ENCODE results near the gene LRIT3. TPM values are rescaled to one million over a fixed set of nuclear protein-coding genes. Genes with fewer than 3 reads are reported as not detected.
"Not testable (repeated sequence)": the region's sequence is repeated elsewhere in the genome, so short reads cannot be mapped to it uniquely, and the experiment has no call there.

LRIT3 gene
- total and polyA plus RNA-seq, 2 donors: 0.09 to 0.59 TPM

DNA sequence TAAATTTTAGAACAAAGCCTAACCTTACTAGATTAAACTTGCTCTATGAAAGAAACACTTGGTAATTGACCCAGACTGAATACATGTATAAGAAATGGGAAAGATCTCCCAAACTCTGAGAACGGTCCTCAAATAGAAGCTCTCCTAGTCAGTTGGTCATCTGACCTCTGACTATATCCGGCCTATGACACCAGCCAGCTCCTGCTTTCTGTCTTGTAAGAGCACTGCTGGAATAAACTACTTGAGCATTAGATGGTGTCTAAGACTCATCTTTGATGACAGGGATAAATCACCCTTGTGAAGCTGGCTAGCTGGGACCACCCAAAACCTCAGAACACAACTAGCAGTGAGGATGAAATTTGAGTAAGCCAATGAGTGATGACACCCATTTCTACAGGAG is 24.2 kb downstream of the LRIT3 start:
- no peak for DNase-seq (ENCODE audit: low read depth in 6 of 9, low spot score in 9 of 9)
- H3K4me1 ChIP-seq (ENCODE audit: control insufficient read depth in 2 of 2, insufficient read depth in 2 of 2, low read length in 2 of 2): peaks cover 0 to 5% of the 10 kb centered on the region in 2 donors
- no peaks in the 10 kb centered on the region for H3K36me3 ChIP-seq (ENCODE audit: control insufficient read depth in 2 of 2, insufficient read depth in 2 of 2, low read length in 1 of 2)
- H3K9me3 ChIP-seq (ENCODE audit: control insufficient read depth in 2 of 2, insufficient read depth in 1 of 2, low read length in 1 of 2): no peaks in the 10 kb centered on the region
- no peak overlapping the region for H3K27ac ChIP-seq (ENCODE audit: low read depth in 1 of 2, low read length in 1 of 2)
- no peaks in the 10 kb centered on the region for H3K27me3 ChIP-seq (ENCODE audit: control insufficient read depth in 2 of 2, insufficient read depth in 1 of 2, low read length in 1 of 2)
- H3K4me3 ChIP-seq (ENCODE audit: low read length in 2 of 2): no peak overlapping the region
- WGBS: 98% methylated on average over 2 of the region's 2 CpGs

DNA sequence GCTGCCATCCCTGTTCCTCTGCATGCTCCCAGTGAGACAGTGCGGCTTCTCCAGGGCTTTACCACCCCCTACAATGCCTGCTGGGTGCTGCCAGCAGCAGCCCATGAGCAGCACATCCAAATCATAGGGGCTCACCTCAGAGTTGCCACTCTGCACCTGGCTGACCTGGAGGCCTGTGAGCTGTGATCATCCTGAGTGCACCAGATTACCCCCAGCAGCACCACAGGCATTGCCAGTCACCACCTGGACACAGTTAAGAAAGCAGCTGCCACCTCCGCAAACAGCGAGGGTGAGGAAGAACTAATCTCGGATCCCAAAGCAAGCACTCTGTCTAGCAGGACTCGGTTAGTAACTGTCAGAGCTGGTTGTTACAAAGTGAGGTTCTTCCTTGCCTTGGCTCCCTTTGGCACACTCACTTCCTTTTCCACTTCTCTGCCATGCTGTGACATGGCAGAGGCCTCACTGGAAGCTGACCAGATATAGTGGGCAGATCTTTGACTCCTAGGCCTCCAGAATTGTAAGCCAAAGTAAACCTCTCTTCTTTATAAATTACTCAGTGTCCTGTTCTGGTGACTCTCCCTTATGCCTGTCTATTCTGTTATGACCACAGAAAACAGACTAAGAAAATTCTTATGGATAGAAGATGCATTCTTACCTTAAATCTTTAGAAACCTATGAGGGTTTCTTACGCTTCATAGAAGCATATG is 25.2 kb downstream of the LRIT3 start:
- Histone ChIP-seq H3K27ac (ENCODE audit: low read depth in 1 of 2, low read length in 1 of 2) (no peak overlapping the region), H3K36me3 (ENCODE audit: control insufficient read depth in 2 of 2, insufficient read depth in 2 of 2, low read length in 1 of 2) (no peaks in the 10 kb centered on the region), H3K4me1 (ENCODE audit: control insufficient read depth in 2 of 2, insufficient read depth in 2 of 2, low read length in 2 of 2) (peaks cover 0 to 5% of the 10 kb centered on the region in 2 donors), H3K27me3 (ENCODE audit: control insufficient read depth in 2 of 2, insufficient read depth in 1 of 2, low read length in 1 of 2) (no peaks in the 10 kb centered on the region), H3K9me3 (ENCODE audit: control insufficient read depth in 2 of 2, insufficient read depth in 1 of 2, low read length in 1 of 2) (no peaks in the 10 kb centered on the region), H3K4me3 (ENCODE audit: low read length in 2 of 2) (no peak overlapping the region)
- DNase-seq (ENCODE audit: low read depth in 6 of 9, low spot score in 9 of 9): no peak
- WGBS: 98% methylated on average over 6 of the region's 6 CpGs

DNA sequence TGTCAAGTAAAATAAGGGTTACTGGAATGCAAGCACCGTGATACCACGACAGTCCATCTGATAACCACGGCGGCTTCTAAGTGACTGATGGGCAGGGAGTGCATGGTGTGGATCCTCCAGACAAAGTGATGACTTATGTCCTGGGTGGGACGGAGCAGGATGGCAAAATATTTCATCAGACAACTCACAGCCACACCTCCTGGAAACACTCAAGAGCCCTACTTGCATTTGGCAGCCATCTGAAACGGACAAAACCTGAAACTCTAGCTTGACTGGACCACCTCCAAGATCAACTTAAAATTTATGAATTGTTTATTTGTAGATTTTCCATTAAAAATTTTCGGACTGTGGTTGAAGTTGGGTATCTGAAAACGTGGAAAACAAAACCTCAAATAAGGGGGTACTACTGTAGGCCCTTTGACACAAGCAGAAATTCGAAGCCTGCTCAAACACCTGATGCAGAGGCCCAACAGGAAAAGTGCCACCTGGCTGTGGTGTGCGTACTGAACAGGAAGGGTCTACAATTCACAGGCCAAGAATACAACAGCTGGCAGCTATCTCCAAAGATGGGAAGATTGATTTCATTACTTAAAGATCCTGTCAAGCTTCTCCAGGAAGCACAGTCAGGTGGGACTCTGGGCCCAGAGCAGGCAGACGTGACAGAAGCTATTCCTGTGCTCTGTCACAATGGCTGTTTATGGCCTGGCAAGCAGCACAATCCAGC is 26.0 kb downstream of the LRIT3 start:
- Histone ChIP-seq H3K27me3 (ENCODE audit: control insufficient read depth in 2 of 2, insufficient read depth in 1 of 2, low read length in 1 of 2) (no peaks in the 10 kb centered on the region), H3K4me3 (ENCODE audit: low read length in 2 of 2) (no peak overlapping the region), H3K9me3 (ENCODE audit: control insufficient read depth in 2 of 2, insufficient read depth in 1 of 2, low read length in 1 of 2) (no peaks in the 10 kb centered on the region), H3K4me1 (ENCODE audit: control insufficient read depth in 2 of 2, insufficient read depth in 2 of 2, low read length in 2 of 2) (peaks cover 0 to 5% of the 10 kb centered on the region in 2 donors), H3K36me3 (ENCODE audit: control insufficient read depth in 2 of 2, insufficient read depth in 2 of 2, low read length in 1 of 2) (no peaks in the 10 kb centered on the region), H3K27ac (ENCODE audit: low read depth in 1 of 2, low read length in 1 of 2) (no peak overlapping the region)
- 81% methylated on average over 11 of the region's 11 CpGs for WGBS
- DNase-seq (ENCODE audit: low read depth in 6 of 9, low spot score in 9 of 9): no peak

DNA sequence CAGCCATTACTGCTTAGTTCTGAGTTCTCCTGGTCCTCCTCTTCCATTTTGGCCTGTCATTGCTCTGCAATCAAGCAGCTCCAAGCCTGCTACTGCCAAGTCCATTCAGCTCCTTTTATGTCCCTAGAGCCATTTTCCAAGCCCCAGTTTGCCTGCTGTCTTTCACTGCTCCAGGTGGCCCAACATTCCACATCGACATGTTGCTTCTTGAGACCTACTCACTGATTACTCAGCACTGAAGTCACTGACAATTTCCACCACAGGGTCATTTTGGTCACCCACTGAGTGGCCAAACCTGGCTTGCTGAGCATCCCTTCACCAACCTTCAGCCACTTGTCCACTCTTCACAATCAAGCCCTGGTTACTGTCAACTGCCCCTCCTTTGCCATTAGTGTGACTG is 27.2 kb downstream of the LRIT3 start:
- no peak for DNase-seq (ENCODE audit: low read depth in 6 of 9, low spot score in 9 of 9)
- Histone ChIP-seq H3K9me3 (ENCODE audit: control insufficient read depth in 2 of 2, insufficient read depth in 1 of 2, low read length in 1 of 2) (no peaks in the 10 kb centered on the region), H3K4me1 (ENCODE audit: control insufficient read depth in 2 of 2, insufficient read depth in 2 of 2, low read length in 2 of 2) (peaks cover 0 to 5% of the 10 kb centered on the region in 2 donors), H3K4me3 (ENCODE audit: low read length in 2 of 2) (no peak overlapping the region), H3K27ac (ENCODE audit: low read depth in 1 of 2, low read length in 1 of 2) (no peak overlapping the region), H3K36me3 (ENCODE audit: control insufficient read depth in 2 of 2, insufficient read depth in 2 of 2, low read length in 1 of 2) (no peaks in the 10 kb centered on the region), H3K27me3 (ENCODE audit: control insufficient read depth in 2 of 2, insufficient read depth in 1 of 2, low read length in 1 of 2) (no peaks in the 10 kb centered on the region)
- WGBS: 98% methylated on average over 1 of the region's 1 CpG

DNA sequence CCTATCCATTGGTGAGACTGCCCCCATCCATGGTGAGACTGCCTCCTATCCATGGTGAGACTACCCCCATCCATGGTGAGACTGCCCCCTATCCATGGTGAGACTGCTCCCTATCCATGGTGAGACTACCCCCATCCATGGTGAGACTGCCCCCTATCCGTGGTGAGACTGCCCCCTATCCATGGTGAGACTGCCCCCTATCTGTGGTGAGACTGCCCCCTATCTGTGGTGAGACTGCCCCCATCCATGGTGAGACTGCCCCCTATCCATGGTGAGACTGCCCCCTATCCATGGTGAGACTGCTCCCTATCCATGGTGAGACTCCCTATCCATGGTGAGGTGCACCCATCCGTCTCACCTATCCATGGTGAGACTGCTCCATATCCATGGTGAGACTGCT is 27.6 kb downstream of the LRIT3 start:
- H3K4me1 ChIP-seq (ENCODE audit: control insufficient read depth in 2 of 2, insufficient read depth in 2 of 2, low read length in 2 of 2); H3K27ac ChIP-seq (ENCODE audit: low read depth in 1 of 2, low read length in 1 of 2); H3K27me3 ChIP-seq (ENCODE audit: control insufficient read depth in 2 of 2, insufficient read depth in 1 of 2, low read length in 1 of 2); H3K9me3 ChIP-seq (ENCODE audit: control insufficient read depth in 2 of 2, insufficient read depth in 1 of 2, low read length in 1 of 2); H3K4me3 ChIP-seq (ENCODE audit: low read length in 2 of 2); DNase-seq (ENCODE audit: low read depth in 6 of 9, low spot score in 9 of 9); H3K36me3 ChIP-seq (ENCODE audit: control insufficient read depth in 2 of 2, insufficient read depth in 2 of 2, low read length in 1 of 2): not testable (repeated sequence)
- WGBS: 94% methylated on average over 2 of the region's 2 CpGs

DNA sequence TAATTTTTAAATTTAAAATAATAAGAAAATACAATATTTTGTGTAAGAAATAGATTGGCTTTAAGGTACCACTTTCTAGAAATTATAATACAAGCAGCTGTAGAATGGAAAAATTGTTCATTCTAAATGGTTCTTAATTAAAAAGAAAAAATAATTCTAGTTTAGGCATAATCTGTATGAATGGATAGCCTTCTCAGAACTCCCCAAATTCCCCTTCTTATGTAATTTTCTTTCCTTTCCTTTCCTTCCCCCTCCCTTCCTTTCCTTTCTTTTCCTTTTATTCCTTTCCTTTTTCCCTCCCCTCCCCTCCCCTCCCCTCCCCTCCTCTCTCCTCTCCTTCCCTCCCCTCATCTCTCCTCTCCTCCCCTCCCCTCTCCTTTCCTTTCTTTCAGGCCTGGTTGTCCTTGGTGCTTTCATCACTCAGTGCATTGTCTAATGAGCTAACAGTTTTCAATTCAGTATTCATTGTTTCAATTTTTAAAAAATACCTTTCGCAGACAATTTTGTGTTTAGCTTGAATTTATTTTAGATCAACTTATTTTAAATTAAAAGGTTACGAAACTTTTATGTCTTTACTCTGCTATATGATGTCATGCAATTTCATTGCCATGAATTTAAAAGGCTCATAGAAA is 28.8 kb downstream of the LRIT3 start:
- Histone ChIP-seq H3K9me3 (ENCODE audit: control insufficient read depth in 2 of 2, insufficient read depth in 1 of 2, low read length in 1 of 2) (no peaks in the 10 kb centered on the region), H3K4me3 (ENCODE audit: low read length in 2 of 2) (no peak overlapping the region), H3K27ac (ENCODE audit: low read depth in 1 of 2, low read length in 1 of 2) (no peak overlapping the region), H3K27me3 (ENCODE audit: control insufficient read depth in 2 of 2, insufficient read depth in 1 of 2, low read length in 1 of 2) (no peaks in the 10 kb centered on the region), H3K36me3 (ENCODE audit: control insufficient read depth in 2 of 2, insufficient read depth in 2 of 2, low read length in 1 of 2) (no peaks in the 10 kb centered on the region), H3K4me1 (ENCODE audit: control insufficient read depth in 2 of 2, insufficient read depth in 2 of 2, low read length in 2 of 2) (peaks cover 0 to 5% of the 10 kb centered on the region in 2 donors)
- 95% methylated on average over 2 of the region's 2 CpGs for WGBS
- DNase-seq (ENCODE audit: low read depth in 6 of 9, low spot score in 9 of 9): no peak

DNA sequence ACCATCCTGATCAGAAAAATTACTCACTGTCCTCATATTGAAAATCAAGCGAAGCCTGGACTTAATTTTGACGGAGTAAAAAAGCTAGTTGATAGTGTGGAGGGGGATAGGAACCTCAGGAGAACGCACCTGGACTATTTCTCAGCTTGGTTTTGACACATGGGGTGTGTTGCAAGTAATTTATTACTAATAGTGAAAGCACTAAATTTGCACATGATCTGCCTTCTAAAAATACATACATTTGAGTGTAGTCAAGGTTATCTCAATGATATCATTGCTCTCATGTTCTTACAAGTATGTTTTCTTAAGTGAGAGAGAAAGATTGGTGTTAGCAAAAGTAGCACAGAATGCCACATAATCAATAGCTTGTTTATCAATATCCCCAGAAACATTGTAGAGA is 29.5 kb downstream of the LRIT3 start:
- peaks cover 0 to 5% of the 10 kb centered on the region in 2 donors for H3K4me1 ChIP-seq (ENCODE audit: control insufficient read depth in 2 of 2, insufficient read depth in 2 of 2, low read length in 2 of 2)
- H3K4me3 ChIP-seq (ENCODE audit: low read length in 2 of 2): no peak overlapping the region
- no peak overlapping the region for H3K27ac ChIP-seq (ENCODE audit: low read depth in 1 of 2, low read length in 1 of 2)
- DNase-seq (ENCODE audit: low read depth in 6 of 9, low spot score in 9 of 9): no peak
- H3K36me3 ChIP-seq (ENCODE audit: control insufficient read depth in 2 of 2, insufficient read depth in 2 of 2, low read length in 1 of 2): no peaks in the 10 kb centered on the region
- 75% methylated on average over 3 of the region's 3 CpGs for WGBS
- no peaks in the 10 kb centered on the region for H3K9me3 ChIP-seq (ENCODE audit: control insufficient read depth in 2 of 2, insufficient read depth in 1 of 2, low read length in 1 of 2)
- H3K27me3 ChIP-seq (ENCODE audit: control insufficient read depth in 2 of 2, insufficient read depth in 1 of 2, low read length in 1 of 2): no peaks in the 10 kb centered on the region

DNA sequence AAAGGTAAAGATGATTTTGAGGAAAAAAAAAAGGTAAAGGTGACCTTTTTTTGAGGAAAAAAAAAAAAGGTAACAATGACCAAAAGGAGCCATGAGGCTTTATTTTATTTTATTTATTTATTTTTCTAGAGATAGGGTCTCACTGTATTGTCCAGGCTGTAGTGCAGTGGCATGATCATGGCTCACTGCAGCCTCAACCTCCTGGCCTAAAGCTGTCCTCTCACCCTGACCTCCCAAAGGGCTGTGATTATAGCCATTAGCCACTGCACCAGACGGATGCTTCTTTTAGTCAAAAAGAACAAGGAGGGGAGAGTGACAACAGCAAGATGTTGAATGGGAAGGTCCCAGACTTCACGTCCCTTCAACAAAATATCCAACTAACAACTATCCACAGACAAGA is 30.4 kb downstream of the LRIT3 start:
- no peak overlapping the region for H3K4me3 ChIP-seq (ENCODE audit: low read length in 2 of 2)
- no peaks in the 10 kb centered on the region for H3K27me3 ChIP-seq (ENCODE audit: control insufficient read depth in 2 of 2, insufficient read depth in 1 of 2, low read length in 1 of 2)
- DNase-seq (ENCODE audit: low read depth in 6 of 9, low spot score in 9 of 9): no peak
- peaks cover 0 to 5% of the 10 kb centered on the region in 2 donors for H3K4me1 ChIP-seq (ENCODE audit: control insufficient read depth in 2 of 2, insufficient read depth in 2 of 2, low read length in 2 of 2)
- no peaks in the 10 kb centered on the region for H3K9me3 ChIP-seq (ENCODE audit: control insufficient read depth in 2 of 2, insufficient read depth in 1 of 2, low read length in 1 of 2)
- WGBS: 96% methylated on average over 2 of the region's 2 CpGs
- no peak overlapping the region for H3K27ac ChIP-seq (ENCODE audit: low read depth in 1 of 2, low read length in 1 of 2)
- no peaks in the 10 kb centered on the region for H3K36me3 ChIP-seq (ENCODE audit: control insufficient read depth in 2 of 2, insufficient read depth in 2 of 2, low read length in 1 of 2)

DNA sequence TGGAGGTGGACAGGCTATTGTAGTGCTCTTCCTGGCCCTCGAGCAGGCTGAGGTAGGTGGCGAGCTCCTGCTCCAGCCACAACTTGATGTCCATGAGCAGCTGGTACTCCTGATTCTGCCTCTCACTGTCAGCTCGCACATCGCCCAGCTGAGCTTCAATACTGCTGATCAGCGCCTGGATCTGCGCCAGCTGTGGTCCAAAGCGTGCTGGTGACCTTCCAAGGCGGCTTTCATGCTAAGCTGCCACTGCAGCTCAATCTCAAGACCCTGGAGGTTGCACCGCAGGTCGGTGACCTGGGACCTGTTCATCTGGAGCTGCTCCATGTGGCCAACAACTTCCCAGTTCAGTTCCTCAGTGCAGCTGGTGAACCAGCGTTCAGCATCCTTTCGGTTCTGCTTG is 31.2 kb downstream of the LRIT3 start:
- 89% methylated on average over 12 of the region's 12 CpGs for WGBS
- peaks cover 0 to 5% of the 10 kb centered on the region in 2 donors for H3K4me1 ChIP-seq (ENCODE audit: control insufficient read depth in 2 of 2, insufficient read depth in 2 of 2, low read length in 2 of 2)
- H3K4me3 ChIP-seq (ENCODE audit: low read length in 2 of 2): no peak overlapping the region
- DNase-seq (ENCODE audit: low read depth in 6 of 9, low spot score in 9 of 9): no peak
- no peaks in the 10 kb centered on the region for H3K27me3 ChIP-seq (ENCODE audit: control insufficient read depth in 2 of 2, insufficient read depth in 1 of 2, low read length in 1 of 2)
- H3K36me3 ChIP-seq (ENCODE audit: control insufficient read depth in 2 of 2, insufficient read depth in 2 of 2, low read length in 1 of 2): no peaks in the 10 kb centered on the region
- no peak overlapping the region for H3K27ac ChIP-seq (ENCODE audit: low read depth in 1 of 2, low read length in 1 of 2)
- H3K9me3 ChIP-seq (ENCODE audit: control insufficient read depth in 2 of 2, insufficient read depth in 1 of 2, low read length in 1 of 2): no peaks in the 10 kb centered on the region
